Fibroblast of skin of back (primary cell): ENCODE data around the gene PKN2.

Experiments used
- DNase-seq: peaks from one replicate; pipeline ENCODE4 v3.0.0-alpha.2; 2013

Gene PKN2

GRCh38 chr1:88883156-88883555 lies 199.1 kb downstream of the PKN2 start:
- DNase-seq, result no peak
